Upper lobe of left lung (tissue), 6 donors: Measurements from ENCODE around the gene THEMIS. TPM values are rescaled to one million over a fixed set of nuclear protein-coding genes. Genes with fewer than 3 reads are reported as not detected.

Source experiments
- ATAC-seq, 2 donors: fragments of 200-7000 bp; cut with Tn5 transposase; one replicate each; pipeline ENCODE4 v1.9.1; 2022; ENCODE audit warnings: mild to moderate bottlenecking in 2 of 2, moderate library complexity in 2 of 2; ENCODE audit not compliant: low FRiP score in 2 of 2
- DNase-seq, 2 donors: peaks; one replicate each; pipeline ENCODE4 v3.0.0-alpha.2; 2019 to 2020
- H3K27ac ChIP-seq, 4 donors: fragments of 200-600 bp; sonication (generic); one replicate each; pipeline ENCODE4 v1.5.1; 2016 to 2019
- H3K27me3 ChIP-seq, 4 donors: fragments of 200-600 bp; sonication (generic); one replicate each; pipeline ENCODE4 v1.5.1; 2017 to 2019
- H3K36me3 ChIP-seq, 4 donors: fragments of 200-600 bp; sonication (generic); one replicate each; pipeline ENCODE4 v1.5.1; 2016 to 2019
- H3K4me1 ChIP-seq, 4 donors: fragments of 200-600 bp; sonication (generic); one replicate each; pipeline ENCODE4 v1.5.1; 2018 to 2019
- H3K4me3 ChIP-seq, 4 donors: fragments of 200-600 bp; sonication (generic); one replicate each; pipeline ENCODE4 v1.5.1; 2017 to 2019; ENCODE audit warnings: mild to moderate bottlenecking in 2 of 4, moderate library complexity in 1 of 4
- H3K9me3 ChIP-seq, 4 donors: fragments of 200-600 bp; sonication (generic); one replicate each; pipeline ENCODE4 v1.5.1; 2018 to 2019
- CTCF ChIP-seq, 6 experiments: fragments of 450-650 bp in 4 of 6; fragments of 200-600 bp in 2 of 6; sonication (generic) in 2 of 6; IDR thresholded peaks; one replicate each; pipeline ENCODE4 v1.5.1; 2016 to 2019; ENCODE audit warnings: antibody characterized with exemption in 6 of 6
- EP300 ChIP-seq, 4 donors: sonication (generic); formaldehyde crosslinking; IDR thresholded peaks; one replicate each; pipeline ENCODE4 v1.5.1; 2017; ENCODE audit warnings: antibody characterized with exemption in 4 of 4, control low read depth in 2 of 4
- POLR2A ChIP-seq, 4 donors: fragments of 450-650 bp; IDR thresholded peaks; one replicate each; pipeline ENCODE4 v1.5.1; 2016 to 2017; ENCODE audit warnings: antibody characterized with exemption in 4 of 4, mild to moderate bottlenecking in 2 of 4
- POLR2AphosphoS5 ChIP-seq, 2 donors: sonication (generic); formaldehyde crosslinking; IDR thresholded peaks; one replicate each; pipeline ENCODE4 v1.5.1; 2017; ENCODE audit warnings: antibody characterized with exemption in 2 of 2
- WGBS, 2 donors: methylation state at CpG; one replicate each; pipeline ENCODE4 v1.1.5; 2017 to 2018; 5-methylcytosine and 5-hydroxymethylcytosine counted together
- total RNA-seq, 6 donors: library from RNA; depleted of rRNA in 4 of 6; stranded (reverse); fragments of >200 nt in 4 of 6; gene quantifications; one replicate each; pipeline versions ENCODE4 v1.1.0 to v1.2.1, GENCODE V29; 2016 to 2021
- donor health status: DM: no; HTN: no; CAD: no; lungs with moderate emphysema.
- donor health status: DM: no; HTN: yes; CAD: no; lungs with severe emphysema.

Gene THEMIS
- total RNA-seq, 6 donors from 2014 or later, result 1.5 to 7.8 (median 2.2) TPM

- TF ChIP-seq EP300 (IDR thresholded peaks at IDR 0.05) (no peak), POLR2AphosphoS5 (IDR thresholded peaks at IDR 0.05) (no peak), CTCF (IDR thresholded peaks at IDR 0.05) (no peak), POLR2A (IDR thresholded peaks at IDR 0.05) (no peak)
- Histone ChIP-seq H3K9me3 (no peaks in the 10 kb centered on the region), H3K36me3 (no peaks in the 10 kb centered on the region), H3K4me1 (no peaks in the 10 kb centered on the region), H3K27ac (no peak overlapping the region), H3K4me3 (no peak overlapping the region), H3K27me3 (no peaks in the 10 kb centered on the region)
- DNase-seq (no peak), ATAC-seq (no peak)
- WGBS, 2 donors, result 100% methylated on average over 1 of the region's 1 CpG
These were observed 57.3 kb downstream of the THEMIS start for GRCh38 chr6:127843582-127843981.

- Histone ChIP-seq H3K36me3 (no peaks in the 10 kb centered on the region), H3K9me3 (no peaks in the 10 kb centered on the region), H3K27me3 (no peaks in the 10 kb centered on the region), H3K4me1 (no peaks in the 10 kb centered on the region), H3K27ac (no peak overlapping the region), H3K4me3 (no peak overlapping the region)
- ATAC-seq, result no peak
- DNase-seq, result no peak
- WGBS, 2 donors, result 75 to 84% methylated on average over 4 of the region's 4 CpGs
- no peak for TF ChIP-seq CTCF (IDR thresholded peaks at IDR 0.05)
- TF ChIP-seq POLR2AphosphoS5 (IDR thresholded peaks at IDR 0.05), result no peak
These were observed 58.3 kb downstream of the THEMIS start for GRCh38 chr6:127842562-127842961.

GRCh38 chr6:127841811-127842210, 59.0 kb downstream of the THEMIS start:
- ATAC-seq (no peak), DNase-seq (no peak)
- TF ChIP-seq CTCF (IDR thresholded peaks at IDR 0.05) (no peak), EP300 (IDR thresholded peaks at IDR 0.05) (no peak), POLR2A (IDR thresholded peaks at IDR 0.05) (no peak), POLR2AphosphoS5 (IDR thresholded peaks at IDR 0.05) (no peak)
- H3K27ac ChIP-seq, result no peak overlapping the region
- H3K27me3 ChIP-seq, result no peaks in the 10 kb centered on the region
- H3K36me3 ChIP-seq, result no peaks in the 10 kb centered on the region
- peaks cover 0 to 3% (median 0%) of the 10 kb centered on the region in 4 donors for H3K4me1 ChIP-seq
- H3K9me3 ChIP-seq, result no peaks in the 10 kb centered on the region
- H3K4me3 ChIP-seq, result no peak overlapping the region
- WGBS, 2 donors, result 74 to 91% methylated on average over 1 of the region's 1 CpG

GRCh38 chr6:127834136-127834535, 66.7 kb downstream of the THEMIS start:
- DNase-seq (no peak), ATAC-seq (no peak)
- Histone ChIP-seq H3K9me3 (no peaks in the 10 kb centered on the region), H3K27me3 (no peaks in the 10 kb centered on the region), H3K4me1 (peaks cover 0 to 3% (median 0%) of the 10 kb centered on the region in 4 donors), H3K27ac (no peak overlapping the region), H3K4me3 (no peak overlapping the region), H3K36me3 (no peaks in the 10 kb centered on the region)
- WGBS, 2 donors, result 93 to 95% methylated on average over 7 of the region's 7 CpGs
- TF ChIP-seq POLR2AphosphoS5 (IDR thresholded peaks at IDR 0.05) (no peak), EP300 (IDR thresholded peaks at IDR 0.05) (no peak), CTCF (IDR thresholded peaks at IDR 0.05) (no peak), POLR2A (IDR thresholded peaks at IDR 0.05) (no peak)

GRCh38 chr6:127833336-127833735, 67.5 kb downstream of the THEMIS start:
- Histone ChIP-seq H3K27ac (no peak overlapping the region), H3K36me3 (no peaks in the 10 kb centered on the region), H3K4me1 (peaks cover 0 to 3% (median 0%) of the 10 kb centered on the region in 4 donors), H3K9me3 (no peaks in the 10 kb centered on the region), H3K27me3 (no peaks in the 10 kb centered on the region), H3K4me3 (no peak overlapping the region)
- TF ChIP-seq POLR2AphosphoS5 (IDR thresholded peaks at IDR 0.05) (no peak), EP300 (IDR thresholded peaks at IDR 0.05) (no peak), POLR2A (IDR thresholded peaks at IDR 0.05) (no peak)
- ATAC-seq (no peak), DNase-seq (no peak)
